ENCODE measurements around the gene GAL. TPM values are rescaled to one million over a fixed set of nuclear protein-coding genes. Genes with fewer than 3 reads are reported as not detected.

Gene GAL
- total RNA-seq, 1 experiment from 2014 or later: 5.1 TPM

DNA sequence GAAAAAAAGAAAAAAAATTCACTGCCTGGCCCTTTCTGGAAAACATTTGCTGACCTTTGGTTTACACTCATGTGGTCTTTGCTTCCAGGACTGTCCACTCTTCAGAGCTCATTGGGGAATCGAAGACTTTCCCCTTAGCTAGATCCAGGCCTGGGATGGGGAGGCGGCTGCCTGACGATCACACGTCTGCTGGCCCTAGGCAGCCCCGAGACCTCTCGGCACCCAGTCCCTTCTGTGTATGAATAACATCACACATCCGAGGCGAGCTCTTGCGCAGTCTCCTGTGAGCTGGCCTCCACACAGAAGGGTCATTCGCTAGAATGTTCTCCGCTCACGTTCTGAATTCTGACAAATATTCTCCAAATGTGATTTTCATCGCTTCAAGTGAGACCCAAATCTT is 25.7 kb upstream of the GAL start:
- no peak for DNase-seq (ENCODE audit: low read depth)

DNA sequence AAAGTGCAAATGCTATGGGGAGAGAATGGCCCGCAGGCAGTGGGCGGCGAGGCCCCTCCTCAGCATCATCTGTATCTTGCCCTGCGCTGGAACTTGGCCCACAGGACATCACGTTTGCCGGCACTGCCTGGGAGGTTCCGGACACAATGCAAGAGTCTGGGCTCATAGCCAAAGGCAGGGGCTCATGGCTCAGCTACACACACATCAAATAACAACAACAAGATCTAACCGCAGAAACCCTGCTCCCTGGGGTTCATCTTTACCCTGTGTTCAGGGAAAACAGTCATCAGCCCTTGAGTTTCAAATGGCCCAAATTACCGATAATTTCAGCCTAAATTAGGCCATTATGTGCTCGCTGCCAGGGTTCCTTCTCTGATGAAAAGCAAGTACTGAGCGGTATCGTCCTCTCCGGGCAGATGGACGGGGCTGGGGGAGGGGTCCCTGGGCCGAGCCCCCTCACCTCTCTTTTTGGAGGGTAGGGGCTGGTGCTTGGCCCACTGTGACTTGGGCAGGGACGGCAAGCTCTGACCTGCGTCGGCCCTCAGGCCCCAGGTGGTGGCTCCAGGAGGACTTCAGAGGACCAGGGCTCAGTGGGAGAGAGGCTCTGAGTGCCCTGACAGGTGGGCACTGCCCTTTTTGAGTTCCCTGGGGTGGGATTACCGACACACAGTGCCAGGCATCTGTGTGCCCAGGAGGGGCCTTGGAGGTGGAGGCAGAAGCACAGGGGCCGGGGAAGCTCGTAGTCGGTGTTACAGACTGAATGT is 25.0 kb upstream of the GAL start:
- peak; percentile 93 for DNase-seq (ENCODE audit: low read depth)

DNA sequence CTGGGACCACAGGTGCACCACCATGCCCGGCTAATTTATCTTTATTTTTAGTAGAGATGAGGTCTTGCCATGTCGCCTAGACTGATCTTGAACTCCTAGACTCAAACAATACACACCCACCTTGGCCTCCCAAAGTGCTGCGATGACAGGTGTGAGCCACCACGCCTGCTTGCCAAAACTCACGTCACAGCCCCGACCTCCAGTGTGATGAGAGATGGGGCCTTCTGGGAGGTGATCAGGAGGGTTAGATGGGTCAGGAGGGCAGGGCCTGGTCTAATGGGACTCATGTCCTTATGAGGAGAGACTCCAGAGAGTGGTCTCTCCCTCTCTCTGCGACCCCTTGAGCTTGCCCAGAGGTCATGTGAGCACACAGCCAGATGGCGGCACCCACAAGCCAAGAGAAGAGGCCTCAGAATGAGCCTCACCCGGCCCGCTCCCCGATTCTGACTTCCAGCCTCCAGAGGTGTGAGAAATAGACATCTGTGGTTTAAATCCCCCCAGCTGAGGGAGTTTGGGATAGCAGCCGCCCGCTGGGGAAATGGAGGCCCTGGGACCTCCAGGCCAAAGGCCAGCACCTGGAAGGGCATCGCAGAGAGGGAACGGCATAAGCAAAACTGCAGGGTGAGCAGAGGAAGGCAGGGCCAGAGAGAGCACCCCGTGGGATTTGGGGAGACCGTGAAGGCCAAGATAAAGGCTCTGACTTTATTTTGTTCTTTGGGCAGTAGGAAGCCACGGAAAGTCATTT is 24.1 kb upstream of the GAL start:
- no peak for DNase-seq (ENCODE audit: low read depth)

DNA sequence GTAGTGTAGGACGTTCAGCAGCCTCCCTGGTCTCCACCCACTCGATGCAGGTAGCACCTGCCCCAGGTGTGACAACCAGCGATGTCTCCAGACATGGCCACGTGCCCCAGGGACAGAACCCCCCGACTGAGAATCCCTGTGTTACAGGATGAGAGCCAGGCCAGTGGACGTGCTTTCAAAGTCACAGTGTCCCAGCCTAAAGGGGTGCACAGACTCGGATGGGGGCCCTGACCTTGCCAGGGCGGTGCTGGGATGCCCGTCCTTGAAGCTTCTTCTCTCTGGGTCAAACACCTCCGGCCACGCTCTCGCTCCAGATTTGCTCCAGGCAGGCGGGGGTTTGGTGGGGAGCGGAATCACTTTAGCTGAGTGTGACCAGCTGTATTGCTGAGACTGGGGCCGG is 23.3 kb upstream of the GAL start:
- DNase-seq (ENCODE audit: low read depth): no peak

DNA sequence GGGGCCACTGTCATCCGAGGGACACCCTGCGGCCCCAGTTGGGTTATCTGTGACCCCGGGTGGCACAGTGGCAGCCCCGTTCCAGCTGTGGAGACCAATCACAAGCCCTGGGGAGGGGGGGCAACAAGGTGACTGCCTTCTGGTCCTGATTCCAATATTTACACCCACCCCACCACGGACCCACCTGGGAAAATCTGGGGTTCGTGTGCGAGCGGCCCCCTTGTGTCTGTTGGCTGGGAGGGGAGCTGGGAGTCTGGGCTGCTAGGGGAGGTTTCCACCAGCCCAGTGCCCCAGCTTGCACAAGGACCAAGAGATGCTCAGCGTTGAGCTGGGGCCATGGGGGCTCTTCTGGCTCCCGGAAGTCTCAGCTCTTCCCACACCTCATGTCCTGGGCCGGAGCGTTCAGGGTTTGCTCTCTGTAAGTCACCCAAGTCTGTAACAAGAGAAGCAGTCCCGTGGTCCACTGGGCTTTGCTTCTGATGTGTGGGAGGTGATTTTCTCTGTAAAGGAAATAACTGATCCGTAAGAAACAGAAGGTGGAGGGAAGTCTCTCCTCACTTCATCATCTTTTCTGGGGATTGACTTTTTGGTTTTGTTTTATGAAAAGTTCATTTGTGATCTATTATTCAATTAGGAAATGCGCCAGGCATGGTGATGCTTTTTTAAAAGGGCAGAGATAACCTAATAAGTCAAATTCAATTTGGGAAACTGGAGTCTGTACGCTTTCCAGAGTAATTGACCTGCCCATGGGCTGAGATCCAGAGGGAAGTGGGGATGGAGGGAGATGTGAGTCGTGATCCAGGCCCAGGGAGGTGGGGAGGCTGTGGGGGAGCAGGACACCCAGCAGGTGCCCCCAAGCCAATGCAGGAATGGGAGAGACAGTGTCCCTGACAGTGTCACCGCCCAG is 22.4 kb upstream of the GAL start:
- no peak for DNase-seq (ENCODE audit: low read depth)

DNA sequence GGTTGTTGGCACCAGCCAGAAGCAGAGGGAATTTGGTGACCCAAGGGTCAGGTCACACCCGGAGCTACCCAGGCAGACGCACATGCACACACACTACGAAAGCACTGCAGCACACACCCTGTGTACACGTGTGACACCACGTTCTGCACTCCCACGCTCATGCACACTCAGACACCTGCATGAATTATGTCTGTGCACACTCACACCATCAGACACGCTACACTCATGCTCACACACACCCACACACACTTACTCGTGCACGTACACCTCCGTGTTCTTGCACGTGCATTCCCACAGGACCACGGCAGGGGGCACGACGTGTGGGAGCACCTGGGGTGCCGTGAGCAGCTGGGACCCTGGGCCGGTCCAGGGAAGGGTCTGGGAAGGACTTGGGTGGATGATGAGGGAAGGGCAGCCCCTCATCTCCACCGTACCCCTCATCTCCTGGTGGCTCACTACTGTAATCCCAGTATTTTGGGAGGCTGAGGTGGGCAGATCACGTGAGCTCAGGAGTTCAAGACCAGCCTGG is 20.8 kb upstream of the GAL start:
- no peak for DNase-seq (ENCODE audit: low read depth)

DNA sequence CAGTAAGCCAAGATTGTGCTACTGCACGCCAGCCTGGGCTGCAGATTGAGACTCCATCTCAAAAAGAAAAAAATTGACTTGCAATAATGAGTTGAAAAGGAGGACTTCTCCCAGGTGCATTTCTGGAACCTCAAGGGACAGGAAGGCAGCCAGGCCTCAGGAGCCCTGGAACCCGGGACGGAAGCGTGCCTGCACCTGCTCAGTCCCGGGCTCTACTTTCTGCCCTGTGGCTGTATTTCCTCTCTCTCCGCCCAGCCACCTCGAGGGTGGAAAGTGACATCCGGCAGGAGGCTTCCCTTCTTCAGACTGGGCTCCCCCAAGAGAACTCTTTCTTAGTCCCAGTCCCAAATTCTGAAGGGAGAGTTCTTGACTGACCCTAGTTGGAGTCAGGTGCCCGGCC is 20.2 kb upstream of the GAL start:
- no peak for DNase-seq (ENCODE audit: low read depth)

DNA sequence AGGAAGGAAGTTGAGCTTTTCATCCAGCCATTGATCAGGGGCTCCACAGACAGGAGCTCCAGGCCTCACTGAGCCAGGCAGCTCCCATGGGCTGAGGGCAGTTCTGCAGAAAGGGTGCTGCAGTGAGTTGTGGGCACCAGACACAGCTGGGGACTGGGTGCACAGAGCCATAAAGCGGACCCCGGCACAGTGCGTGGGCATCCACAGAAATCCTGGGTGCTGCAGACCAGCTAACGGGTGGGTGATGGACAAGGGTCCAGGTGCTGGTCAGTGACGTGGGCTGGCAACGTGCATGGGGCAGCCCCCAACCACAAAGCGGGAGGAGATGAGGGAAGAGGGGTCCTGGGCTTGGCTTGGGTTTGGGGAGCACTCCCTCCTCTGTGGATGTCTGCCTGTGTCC is 19.4 kb upstream of the GAL start:
- no peak for DNase-seq (ENCODE audit: low read depth)

DNA sequence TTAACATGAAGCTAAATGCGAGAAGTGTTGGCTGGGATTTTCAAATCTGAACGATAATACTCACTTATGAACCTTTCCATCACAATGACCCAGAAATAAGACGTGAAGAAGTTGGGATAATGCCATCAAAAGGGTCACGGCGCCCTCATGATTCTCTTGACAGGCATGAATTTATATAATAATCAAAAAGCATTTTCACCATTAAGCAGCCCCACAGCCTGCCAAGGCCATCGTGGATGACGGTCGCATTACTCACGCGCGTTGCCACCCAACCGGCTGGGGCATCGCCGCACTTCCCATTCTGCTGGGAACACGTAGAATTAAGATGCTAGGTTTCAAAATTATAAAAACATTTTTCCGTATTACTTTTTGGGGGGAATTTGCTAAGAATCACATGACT is 18.9 kb upstream of the GAL start:
- no peak for DNase-seq (ENCODE audit: low read depth)

DNA sequence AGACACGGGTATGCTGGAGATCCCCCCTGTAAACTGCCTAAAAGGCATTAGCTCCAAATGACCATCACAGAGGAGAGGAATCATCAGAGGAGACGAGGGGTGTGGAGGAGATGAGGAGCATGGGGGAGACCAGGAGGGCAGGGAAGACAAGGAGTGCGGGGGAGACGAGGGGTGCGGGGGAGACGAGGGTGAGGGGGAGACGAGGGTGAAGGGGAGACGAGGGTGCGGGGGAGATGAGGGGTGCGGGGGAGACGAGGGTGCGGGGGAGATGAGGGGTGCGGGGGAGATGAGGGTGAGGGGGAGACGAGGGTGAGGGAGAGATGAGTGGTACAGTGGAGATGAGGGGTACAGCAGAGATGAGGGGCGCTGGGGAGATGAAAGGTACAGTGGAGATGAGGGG is 17.5 kb upstream of the GAL start:
- DNase-seq (ENCODE audit: low read depth): no peak

DNA sequence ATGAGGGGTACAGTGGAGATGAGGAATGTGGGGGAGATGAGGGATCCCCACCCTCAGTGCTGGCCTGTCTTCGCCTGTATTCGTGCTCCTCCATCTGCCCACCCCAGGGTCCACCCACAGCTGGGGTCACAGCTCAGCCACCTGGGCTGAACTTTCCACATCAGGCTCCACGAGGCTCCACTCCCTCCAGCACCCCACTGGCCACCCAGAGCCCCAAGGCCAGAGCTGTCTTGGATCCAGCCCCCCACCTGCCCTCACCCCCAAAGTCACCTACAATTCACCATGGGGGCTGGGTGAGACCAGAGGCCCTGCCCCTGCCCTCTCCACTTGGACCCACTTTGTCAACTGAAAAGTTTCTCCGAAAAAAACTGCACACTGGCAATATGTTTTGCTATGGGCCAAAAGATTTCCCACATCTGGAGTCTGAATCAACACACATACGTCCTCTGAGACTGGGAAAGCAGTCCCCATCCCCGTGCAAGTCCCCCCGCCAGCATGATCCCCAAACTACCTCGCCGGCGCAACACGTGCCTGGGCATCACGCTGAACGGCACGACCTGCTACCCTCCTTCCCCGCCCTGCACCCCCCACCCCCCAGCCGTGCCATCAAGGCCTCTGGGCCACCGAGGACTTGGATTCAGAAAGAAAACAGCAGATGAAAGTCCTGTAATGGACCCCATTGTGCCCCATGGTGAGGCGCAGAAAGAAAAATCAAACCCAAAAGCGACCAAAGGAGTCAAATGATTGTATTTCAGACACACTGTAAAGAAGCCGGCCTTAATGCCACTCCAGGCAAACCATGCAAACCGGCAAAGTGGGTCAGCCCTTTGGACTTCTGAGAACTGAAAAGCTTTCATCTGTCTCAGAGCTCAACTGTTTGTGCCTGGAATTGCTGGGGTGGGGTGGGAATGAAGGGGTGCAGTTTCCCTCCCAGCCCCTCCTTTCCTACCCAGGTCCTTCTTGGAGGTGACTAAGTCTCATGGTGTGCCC is 16.5 kb upstream of the GAL start:
- DNase-seq (ENCODE audit: low read depth): no peak

DNA sequence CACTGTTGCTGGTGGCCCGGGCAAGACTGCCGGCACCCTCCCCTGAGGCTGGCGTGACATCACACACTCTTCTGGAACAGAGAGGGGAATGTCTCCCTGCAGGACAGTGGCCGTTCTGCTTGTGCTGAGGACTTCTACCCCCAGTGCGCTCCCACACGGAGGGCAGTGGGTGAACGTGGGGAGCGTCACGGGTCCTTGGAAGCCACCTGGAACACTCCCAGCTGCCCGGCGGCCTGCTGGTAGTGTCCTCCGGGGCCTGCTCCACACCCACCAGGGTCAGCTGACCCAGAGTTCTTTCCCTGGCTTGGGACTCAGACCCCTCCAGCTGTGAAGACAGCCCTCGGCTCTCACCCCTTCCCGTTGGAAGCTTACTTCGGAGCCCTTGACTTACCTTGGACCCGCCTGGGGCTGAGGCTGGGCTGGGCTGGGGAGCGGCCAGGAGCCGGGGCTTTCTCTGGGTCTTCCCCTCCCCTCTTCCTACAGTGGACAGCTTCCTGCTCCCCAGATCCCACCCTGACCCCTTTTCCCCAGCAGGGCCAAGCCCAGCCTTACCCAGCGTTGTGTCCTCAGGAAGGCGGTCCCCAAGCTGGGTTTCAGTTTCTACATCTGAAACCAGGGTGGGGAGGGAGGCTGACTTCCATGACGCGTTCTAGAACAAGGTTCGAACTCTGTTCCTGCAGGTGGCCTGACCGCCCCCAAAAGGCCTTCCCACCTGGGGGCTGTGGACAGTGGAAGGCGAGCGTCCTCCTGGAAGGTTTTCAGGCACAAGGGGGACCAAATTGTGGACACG is 14.8 kb upstream of the GAL start:
- DNase-seq (ENCODE audit: low read depth): no peak

DNA sequence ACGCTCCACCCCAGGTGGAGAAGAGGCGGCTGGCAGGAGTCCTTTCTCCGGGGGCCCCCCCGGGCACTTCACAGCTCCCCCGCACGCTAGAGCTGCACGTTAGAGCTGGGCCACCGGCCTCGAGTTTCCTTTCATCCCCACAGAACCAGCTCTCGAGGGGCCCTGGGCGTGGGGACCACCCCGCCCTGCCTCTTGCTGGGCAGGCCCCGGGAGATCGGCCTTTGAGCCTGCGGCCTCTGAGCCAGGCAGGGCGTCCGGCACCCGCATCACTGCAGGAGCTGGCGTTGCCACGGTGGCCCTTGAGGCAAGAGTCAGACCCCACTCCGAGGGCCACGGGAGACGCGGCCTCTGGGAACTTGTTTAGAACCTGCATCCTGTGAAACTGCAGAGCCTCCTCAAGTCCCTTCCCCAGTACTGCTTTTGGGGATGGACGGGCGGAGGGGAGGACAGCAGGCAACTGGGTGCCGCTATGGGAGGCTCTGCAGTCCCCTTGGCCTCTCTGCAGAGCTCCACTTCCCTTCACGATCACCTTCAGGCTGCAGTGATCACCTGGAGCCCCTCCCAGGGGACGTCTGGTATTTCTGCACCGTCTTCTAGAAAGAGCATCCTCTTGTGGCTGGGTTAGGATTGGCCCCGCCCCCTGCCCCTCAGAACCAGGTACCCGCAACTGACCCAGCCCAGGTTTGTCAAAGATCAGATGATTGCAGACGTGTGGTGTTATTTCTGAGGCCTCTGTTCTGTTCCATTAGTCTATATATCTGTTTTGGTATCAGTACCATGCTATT is 13.9 kb upstream of the GAL start:
- no peak for DNase-seq (ENCODE audit: low read depth)

DNA sequence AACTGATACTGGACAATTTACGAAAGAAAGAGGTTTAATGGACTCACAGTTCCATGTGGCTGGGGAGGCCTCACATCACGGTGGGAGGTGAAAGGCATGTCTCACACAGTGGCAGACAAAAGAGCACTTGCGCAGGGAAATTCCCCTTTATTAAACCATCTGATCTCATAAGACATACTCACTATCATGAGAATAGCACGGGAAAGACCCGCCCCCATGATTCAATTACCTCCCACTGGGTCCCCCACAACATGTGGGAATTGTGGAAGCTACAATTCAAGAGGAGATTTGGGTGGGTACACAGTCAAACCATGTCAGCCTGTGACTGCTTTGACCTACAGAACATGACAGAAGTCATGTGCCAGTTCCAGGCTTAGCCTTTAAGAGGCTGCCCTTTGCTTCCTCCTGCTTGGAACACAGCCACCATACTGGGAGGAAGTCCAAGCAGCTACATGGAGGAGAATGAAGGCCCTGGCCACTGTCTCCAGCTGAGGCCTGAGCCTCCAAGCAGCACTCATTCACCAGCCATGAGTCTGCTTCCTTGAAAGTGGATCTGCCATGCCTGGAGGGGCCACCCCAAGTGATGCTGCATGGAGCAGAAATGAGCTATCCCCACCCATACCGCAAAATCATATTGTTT is 10.9 kb upstream of the GAL start:
- peak; percentile 84 for DNase-seq (ENCODE audit: low read depth)

DNA sequence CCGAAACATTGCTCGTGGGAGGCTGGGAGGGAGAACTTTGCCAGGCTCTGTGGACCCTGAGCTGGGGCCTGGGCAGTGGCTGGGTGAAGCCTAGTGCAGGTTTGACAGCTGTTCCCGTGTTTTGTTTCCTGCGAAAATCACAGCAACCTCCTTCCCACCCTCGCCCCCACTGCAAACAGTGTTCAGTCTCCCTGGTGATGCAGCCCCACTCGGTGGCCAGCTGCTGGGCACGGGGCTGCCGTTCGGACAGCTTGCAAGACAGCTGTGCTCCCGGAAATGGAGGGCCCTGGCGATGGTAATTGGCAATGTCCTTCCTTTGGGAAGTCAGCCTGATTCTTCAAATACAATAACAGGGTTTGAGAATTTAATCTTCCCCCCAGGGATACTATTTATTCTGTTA is 10.4 kb upstream of the GAL start:
- no peak for DNase-seq (ENCODE audit: low read depth)

DNA sequence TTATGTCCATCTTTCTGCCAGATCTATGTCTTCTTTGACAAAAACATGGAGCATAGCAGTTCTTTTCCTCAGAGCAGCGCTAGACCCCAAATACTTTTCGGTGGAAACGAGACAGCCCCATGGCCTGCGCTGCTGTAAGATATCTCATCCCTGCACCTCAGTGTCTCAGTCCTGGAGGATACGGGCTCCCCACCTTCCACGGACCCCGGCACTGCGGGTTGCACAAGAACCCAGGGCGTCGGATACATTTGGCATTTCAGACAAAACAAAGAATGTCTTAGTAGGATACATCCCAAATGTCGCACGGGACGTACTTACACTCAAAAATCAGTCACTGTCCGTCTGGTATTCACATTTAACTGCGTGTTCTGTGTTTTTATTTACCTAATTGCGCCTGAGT is 9.9 kb upstream of the GAL start:
- no peak for DNase-seq (ENCODE audit: low read depth)

DNA sequence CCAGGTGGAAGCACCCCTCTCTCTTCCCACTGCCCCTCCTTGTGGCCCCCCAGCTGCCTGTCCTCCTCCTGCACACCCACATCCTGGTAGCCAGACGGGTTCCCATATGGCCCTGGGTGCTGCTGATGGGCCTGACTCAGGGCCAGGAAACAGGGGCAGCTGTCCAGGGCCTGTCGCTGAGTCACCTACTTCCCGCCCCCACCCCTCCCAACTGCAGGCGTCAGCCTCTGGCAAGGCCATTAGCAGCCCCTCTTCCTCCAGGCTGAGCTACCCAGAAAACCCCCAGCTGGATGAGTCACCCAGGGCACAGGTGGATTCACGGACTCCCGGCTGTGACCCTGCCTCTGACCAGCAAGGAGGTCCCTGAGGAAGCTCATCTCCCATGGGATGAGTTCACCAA is 6.9 kb upstream of the GAL start:
- peak; percentile 96 for DNase-seq (ENCODE audit: low read depth)

DNA sequence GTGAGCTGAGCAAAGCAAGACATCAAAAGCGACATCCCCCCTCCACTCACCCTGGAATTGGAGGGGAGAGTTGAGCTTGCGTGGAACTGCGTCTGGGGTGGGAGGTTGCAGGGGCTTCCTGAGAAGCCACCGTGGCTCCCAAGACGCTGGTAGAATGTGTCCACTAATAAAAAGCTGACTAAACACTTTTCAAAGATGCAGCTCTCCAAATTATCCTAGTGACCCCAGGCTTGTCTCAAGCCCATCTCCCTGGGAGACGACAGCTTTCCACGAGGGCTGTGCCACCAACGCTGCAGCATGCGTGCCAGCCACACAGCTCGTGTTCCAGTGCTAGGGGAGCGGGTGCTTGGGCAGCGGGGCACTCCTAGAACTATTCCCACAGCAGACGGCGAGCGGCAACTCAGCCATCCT is 6.3 kb upstream of the GAL start:
- DNase-seq (ENCODE audit: low read depth): no peak
